Endothelial cell of umbilical vein (primary cell): Measurements from ENCODE around the gene PLA2G4B. TPM values are rescaled to one million over a fixed set of nuclear protein-coding genes. Genes with fewer than 3 reads are reported as not detected.

Experiments
- BruUV-seq: library from RNA; stranded (reverse); fragments of 400-500 nt; replicated peaks from 2 replicates; lab custom pipeline; 2021; lab: Mats Ljungman, UMichigan
- CTCF ChIA-PET: fragments of 300-600, 350-600 bp; sonication (Branson Sonifier 250); formaldehyde crosslinking; loops from one replicate; lab custom pipeline; 2021; ENCODE audit warnings: antibody characterized with exemption, inconsistent platforms; lab: Charles Lee
- POLR2A ChIA-PET: fragments of 300-600, 350-600 bp; sonication (Branson Sonifier 250); formaldehyde crosslinking; loops from one replicate; lab custom pipeline; 2021; ENCODE audit warnings: antibody characterized with exemption, inconsistent platforms; lab: Charles Lee
- DNase-seq: peaks from one replicate; pipeline ENCODE4 v3.0.0-alpha.2; 2011; ENCODE audit warnings: low read depth, low spot score
- FAIRE-seq: peaks from 2 replicates; lab custom pipeline; 2011; peaks lifted over from hg19 to GRCh38; lab: Jason Lieb, UNC
- H2AFZ ChIP-seq: 2 replicates; pipeline ENCODE4 v1.6.0; 2012; ENCODE audit warnings: low read depth, low read length, control low read depth, inconsistent platforms
- H3K27ac ChIP-seq: 2 replicates; pipeline ENCODE4 v1.5.1; 2011; ENCODE audit warnings: low read depth, mild to moderate bottlenecking, control low read depth, low read length, moderate library complexity; ENCODE audit not compliant: insufficient read depth
- H3K27me3 ChIP-seq, 2 experiments: 2 replicates each; pipeline versions ENCODE4 v1.6.0 to v1.6.1; 2011; ENCODE audit warnings: low read length in 2 of 2, mixed read lengths in 1 of 2; ENCODE audit not compliant: control insufficient read depth in 2 of 2, insufficient read depth in 2 of 2
- H3K36me3 ChIP-seq, 2 experiments: 2 replicates in 1 of 2; 3 replicates in 1 of 2; pipeline ENCODE4 v1.5.1; 2011; ENCODE audit warnings: low read length in 2 of 2, mild to moderate bottlenecking in 1 of 2, moderate library complexity in 1 of 2; ENCODE audit not compliant: control insufficient read depth in 2 of 2, insufficient read depth in 2 of 2; ENCODE audit errors: extremely low read depth in 1 of 2
- H3K4me1 ChIP-seq: 3 replicates; pipeline ENCODE4 v1.5.1; 2011; ENCODE audit warnings: mild to moderate bottlenecking, low read length; ENCODE audit not compliant: control insufficient read depth, insufficient read depth; ENCODE audit errors: extremely low read depth
- H3K4me2 ChIP-seq: 2 replicates; pipeline ENCODE4 v1.6.1; 2011; ENCODE audit warnings: low read length, control low read depth, mixed read lengths; ENCODE audit not compliant: insufficient read depth
- H3K4me3 ChIP-seq, 3 experiments: fragments of 200-600 bp in 1 of 3; sonication (generic), shearing (Covaris generic) in 1 of 3; replicated peaks in 1 of 3; 2 replicates each; pipeline ENCODE4 v1.5.1; 2011 to 2016; ENCODE audit warnings: control low read depth in 3 of 3, low read length in 3 of 3, mild to moderate bottlenecking in 2 of 3, inconsistent platforms in 1 of 3, low read depth in 1 of 3, moderate library complexity in 1 of 3; ENCODE audit not compliant: insufficient read depth in 1 of 3
- H3K79me2 ChIP-seq: 2 replicates; pipeline ENCODE4 v1.6.0; 2012; ENCODE audit warnings: low read length, inconsistent platforms; ENCODE audit not compliant: control insufficient read depth, insufficient read depth
- H3K9ac ChIP-seq: replicated peaks from 2 replicates; pipeline ENCODE3; 2011; ENCODE audit warnings: low read length, control low read depth; ENCODE audit not compliant: insufficient read depth; ENCODE audit errors: extremely low read depth
- H3K9me1 ChIP-seq: replicated peaks from 3 replicates; pipeline ENCODE4 v1.6.0; 2011; ENCODE audit warnings: mild to moderate bottlenecking, low read length; ENCODE audit not compliant: control insufficient read depth, insufficient read depth; ENCODE audit errors: extremely low read depth
- H3K9me3 ChIP-seq: replicated peaks from 2 replicates; pipeline ENCODE4 v1.5.1; 2012; ENCODE audit warnings: low read length, inconsistent platforms; ENCODE audit not compliant: control insufficient read depth, insufficient read depth
- H4K20me1 ChIP-seq: replicated peaks from 2 replicates; pipeline ENCODE3; 2011; ENCODE audit warnings: mild to moderate bottlenecking, low read length; ENCODE audit not compliant: control insufficient read depth, insufficient read depth; ENCODE audit errors: extremely low read depth
- CTCF ChIP-seq, 2 donors: IDR thresholded peaks; 1 replicate in 1 of 2; 2 replicates in 1 of 2; pipeline ENCODE4 v1.5.1; 2011; ENCODE audit warnings: low read length in 2 of 2, mild to moderate bottlenecking in 2 of 2, moderate library complexity in 2 of 2, control low read depth in 1 of 2, inconsistent platforms in 1 of 2, low read depth in 1 of 2; ENCODE audit not compliant: insufficient read depth in 1 of 2; ENCODE audit errors: extremely low read depth in 1 of 2
- EZH2 ChIP-seq: IDR thresholded peaks from 2 replicates; pipeline ENCODE4 v1.6.1; 2012; ENCODE audit warnings: borderline replicate concordance, low read depth, mild to moderate bottlenecking, moderate library complexity, low read length, inconsistent platforms; ENCODE audit not compliant: severe bottlenecking
- FOS ChIP-seq: IDR thresholded peaks from 2 replicates; pipeline ENCODE4 v1.6.1; 2011; ENCODE audit warnings: mild to moderate bottlenecking, low read length, moderate library complexity, borderline replicate concordance; ENCODE audit not compliant: insufficient read depth
- GATA2 ChIP-seq: IDR thresholded peaks from 2 replicates; pipeline ENCODE4 v1.7.0; 2011; ENCODE audit warnings: low read depth, mild to moderate bottlenecking, moderate library complexity, mixed read lengths, low read length; ENCODE audit not compliant: insufficient read length, insufficient read depth
- JUN ChIP-seq: IDR thresholded peaks from 2 replicates; pipeline ENCODE4 v1.6.1; 2011; ENCODE audit warnings: borderline replicate concordance, low read depth; ENCODE audit not compliant: insufficient read length, insufficient read depth
- MAX ChIP-seq: IDR thresholded peaks from 2 replicates; pipeline ENCODE4 v1.6.1; 2011; ENCODE audit not compliant: insufficient read depth, insufficient read length
- MYC ChIP-seq: IDR thresholded peaks from one replicate; pipeline ENCODE4 v1.6.1; 2011; ENCODE audit warnings: mild to moderate bottlenecking, low read depth, low read length
- POLR2A ChIP-seq: IDR thresholded peaks from 2 replicates; pipeline ENCODE4 v1.6.1; 2012; ENCODE audit warnings: low read depth, mild to moderate bottlenecking, control low read depth, low read length
- POLR2AphosphoS5 ChIP-seq: IDR thresholded peaks from 2 replicates; pipeline ENCODE4 v1.6.1; 2012; ENCODE audit warnings: low read depth, mild to moderate bottlenecking, control low read depth, low read length, moderate library complexity; ENCODE audit not compliant: insufficient read depth
- dilution Hi-C: fragments of 300-500 bp; cut with MboI; formaldehyde crosslinking; loops from one replicate; pipeline ENCODE4 v1.15.0; 2019; ENCODE audit warnings: low sequenced_read_pairs; ENCODE audit not compliant: extremely low pct_ligation_motif_present
- intact Hi-C: fragments of 100-400 bp; cut with micrococcal nuclease; formaldehyde crosslinking; loops from one replicate; pipeline ENCODE4 v1.10.0; 2022
- polyA plus RNA-seq, 4 experiments: library from polyadenylated mRNA; depleted of rRNA in 3 of 4; stranded (reverse) in 3 of 4; unstranded in 1 of 4; fragments of >200 nt; gene quantifications; 2 replicates each; pipeline versions ENCODE4 v1.2.1 to v1.2.3, GENCODE V29; 2011 to 2012; ENCODE audit warnings: missing spikeins in 1 of 4
- total RNA-seq: library from RNA; stranded (reverse); gene quantifications from 2 replicates; pipeline ENCODE4 v1.2.3, GENCODE V29; 2021

The PLA2G4B gene
- total and polyA plus RNA-seq, 2 donors (not counting 3 experiments of a cell fraction or from before 2014, with no cell fraction given): 4.0 to 7.9 TPM

GRCh38 chr15:41789236-41789635 lies 49.4 kb upstream of the PLA2G4B start:
- BruUV-seq: no TSS peak
- H3K36me3 ChIP-seq: no peaks in the 10 kb centered on the region
- peak overlapping the region; percentile 93 for H3K27ac ChIP-seq
- no peaks in the 10 kb centered on the region for H3K27me3 ChIP-seq
- H3K9me1 ChIP-seq: no peaks in the 10 kb centered on the region
- H3K79me2 ChIP-seq: peaks cover 71% of the 10 kb centered on the region
- intact Hi-C loops: no loop called here
- peaks cover 44% of the 10 kb centered on the region for H3K4me1 ChIP-seq
- no peaks in the 10 kb centered on the region for H3K9me3 ChIP-seq
- no peak overlapping the region for H2AFZ ChIP-seq
- no peak for DNase-seq
- no peak overlapping the region for H3K4me2 ChIP-seq
- TF ChIP-seq EZH2 (no peak), MAX (no peak), CTCF (IDR thresholded peaks at IDR 0.05; ENCODE audit: extremely low read depth in 1 of 2, insufficient read depth in 1 of 2, low read depth in 1 of 2, low read length in 2 of 2) (no peak), FOS (no peak), POLR2A (no peak), MYC (no peak), POLR2AphosphoS5 (no peak), JUN (no peak), GATA2 (no peak)
- H4K20me1 ChIP-seq: no peaks in the 10 kb centered on the region
- no peak for FAIRE-seq
- H3K9ac ChIP-seq: peak overlapping the region; percentile 10
- dilution Hi-C loops: no loop called here
- CTCF ChIA-PET: interaction anchor here (0.7 to 10.8 kb wide), 5 partner anchors 13 to 186 kb away, joined by 3 to 219 read pairs (median 5); partner anchors contain the start of gene MAPKBP1
- POLR2A ChIA-PET: interaction anchor here (1.0 kb wide), 1 partner anchor 11 kb away, joined by 4 read pairs; no protein-coding TSS in a partner anchor
- H3K4me3 ChIP-seq: no peak overlapping the region
